GDM1 (cell line): ENCODE data around the gene SCN2A.

ENCODE experiments used
- DNase-seq: peaks from one replicate; lab custom pipeline; 2025; lab: John Stamatoyannopoulos, UW

Gene SCN2A

GRCh38 chr2:165420231-165420630 lies 181.0 kb downstream of the SCN2A start:
- DNase-seq: no peak

GRCh38 chr2:165423081-165423480 lies 183.9 kb downstream of the SCN2A start:
- DNase-seq: no peak

- no peak for DNase-seq
Observed at GRCh38 chr2:165425556-165425955, 186.3 kb downstream of the SCN2A start.

- no peak for DNase-seq
Observed at GRCh38 chr2:165427686-165428085, 188.5 kb downstream of the SCN2A start.

- no peak for DNase-seq
Observed at GRCh38 chr2:165428926-165429325, 189.7 kb downstream of the SCN2A start.

- DNase-seq: no peak
Observed at GRCh38 chr2:165431014-165431413, 191.8 kb downstream of the SCN2A start.

GRCh38 chr2:165432234-165432966 lies 193.2 kb downstream of the SCN2A start:
- no peak for DNase-seq

- no peak for DNase-seq
Observed at GRCh38 chr2:165434865-165435496, 195.8 kb downstream of the SCN2A start.

GRCh38 chr2:165435611-165436010 lies 196.4 kb downstream of the SCN2A start:
- DNase-seq: no peak

- no peak for DNase-seq
Observed at GRCh38 chr2:165436559-165436958, 197.3 kb downstream of the SCN2A start.

- no peak for DNase-seq
Observed at GRCh38 chr2:165440367-165440766, 201.2 kb downstream of the SCN2A start.
